ENCODE measurements around the gene RPTOR. TPM values are rescaled to one million over a fixed set of nuclear protein-coding genes. Genes with fewer than 3 reads are reported as not detected.

The RPTOR gene
- total RNA-seq, 1 experiment from 2014 or later = 25.1 TPM

DNA sequence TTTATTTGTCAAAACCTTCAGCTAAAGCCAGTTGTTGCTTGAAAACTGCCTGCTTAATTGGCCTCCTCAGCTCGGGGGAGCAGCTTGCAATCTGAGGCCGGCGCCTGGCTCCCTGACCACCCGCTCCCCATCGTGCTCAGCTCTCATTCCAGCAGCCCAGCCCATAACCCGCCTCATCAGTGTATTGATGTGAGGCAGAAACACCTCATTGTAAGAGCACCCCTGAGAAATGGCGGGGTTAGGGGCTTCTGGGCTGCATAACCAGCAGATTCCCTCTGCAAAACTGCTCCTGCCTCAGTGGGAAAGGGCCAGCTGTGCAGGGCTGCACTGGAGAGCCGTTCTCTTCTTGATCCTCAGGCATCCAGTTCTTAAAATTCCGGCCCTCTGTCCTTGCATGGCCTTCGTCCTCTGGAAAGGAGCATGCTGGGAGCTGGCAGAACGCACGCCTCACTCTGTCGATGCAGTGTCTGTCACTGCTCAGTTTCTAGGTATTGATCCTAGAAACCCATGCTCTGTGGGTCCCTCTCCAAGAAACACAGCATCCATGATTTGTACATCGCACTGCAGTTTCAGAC lies 333.2 kb downstream of the RPTOR start:
- H3K9me3 ChIP-seq (ENCODE audit: control insufficient read depth, low read depth, low read length) = no peaks in the 10 kb centered on the region
- H4K91ac ChIP-seq (ENCODE audit: insufficient read length, low read depth, low read length) = no peak overlapping the region
- no peaks in the 10 kb centered on the region for H3K79me2 ChIP-seq (ENCODE audit: insufficient read depth, low read length)
- DNase-seq = no peak
- peak overlapping the region; percentile 2 for H3K18ac ChIP-seq (ENCODE audit: insufficient read length, low read depth, low read length)
- H3K4me1 ChIP-seq (ENCODE audit: insufficient read depth, low read length) = peaks cover 6% of the 10 kb centered on the region; the same call in 1 of the 2 replicates
- no CpG with 5 or more reads among the region's 14 CpGs for WGBS (ENCODE audit: extremely low coverage, insufficient read length, low lambda C conversion rate)
- Mint-ChIP-seq H3K27me3 (ENCODE audit: low read depth) (peaks cover 2% of the 10 kb centered on the region; the same call in 1 of the 2 replicates), H3K4me3 (no peak overlapping the region), H3K36me3 (ENCODE audit: insufficient read depth in 1 of 3, low read depth in 3 of 3) (peaks cover 14 to 37% (median 36%) of the 10 kb centered on the region in 3 experiments; a peak in 6 of 7 replicates), H3K9me3 (peaks cover 0 to 2% of the 10 kb centered on the region in 2 experiments; a peak in 2 of 5 replicates), H3K4me1 (peaks cover 40 to 55% of the 10 kb centered on the region in 2 experiments), H3K27ac (peak overlapping the region in 2 of 3 experiments; percentile 67 to 91; a peak in 3 of 7 replicates)
- no peak overlapping the region for H3K9ac ChIP-seq (ENCODE audit: extremely low read depth, insufficient read length, low read length)
- no peak overlapping the region for H3K4me2 ChIP-seq (ENCODE audit: insufficient read depth, insufficient read length, low read length)
- no peak overlapping the region for H2BK15ac ChIP-seq (ENCODE audit: low read depth, low read length)
- no peak overlapping the region for H2BK20ac ChIP-seq (ENCODE audit: low read depth, low read length, poor library complexity, severe bottlenecking)
- no peak overlapping the region for H3T11ph ChIP-seq (ENCODE audit: low read length)
- H3K27ac ChIP-seq (ENCODE audit: insufficient read length, low read depth, low read length) = no peak overlapping the region
- H2BK5ac ChIP-seq (ENCODE audit: insufficient read length, low read length) = no peak overlapping the region
- H2AFZ ChIP-seq (ENCODE audit: low read length) = no peak overlapping the region
- H4K8ac ChIP-seq (replicated peaks; ENCODE audit: insufficient read length, low read depth, low read length) = no peak overlapping the region
- no peaks in the 10 kb centered on the region for H3K23me2 ChIP-seq (ENCODE audit: insufficient read length, low read depth, low read length, poor library complexity, severe bottlenecking)
- H2BK12ac ChIP-seq (ENCODE audit: insufficient read length, low read depth, low read length) = no peak overlapping the region
- H3K4ac ChIP-seq (ENCODE audit: low read depth, low read length) = no peak overlapping the region
- no peaks in the 10 kb centered on the region for H3K79me1 ChIP-seq (ENCODE audit: insufficient read depth, low read depth, low read length, poor library complexity, severe bottlenecking)
- TF ChIP-seq CTCF (conservative IDR thresholded peaks at IDR 0.05) = no peak
- H3K27me3 ChIP-seq (ENCODE audit: insufficient read depth, low read length) = no peaks in the 10 kb centered on the region
- H3K56ac ChIP-seq (ENCODE audit: insufficient read length, low read depth, low read length) = no peak overlapping the region
- H3K23ac ChIP-seq (ENCODE audit: insufficient read length, low read depth, low read length) = no peak overlapping the region
- no peak overlapping the region for H4K5ac ChIP-seq (ENCODE audit: insufficient read length, low read depth, low read length)
- H3K14ac ChIP-seq (ENCODE audit: insufficient read depth, low read length) = no peak overlapping the region
- H2BK120ac ChIP-seq (ENCODE audit: low read depth, low read length, poor library complexity, severe bottlenecking) = no peak overlapping the region
- no peaks in the 10 kb centered on the region for H4K20me1 ChIP-seq (ENCODE audit: control insufficient read depth, insufficient read depth, insufficient read length)
- H2AK5ac ChIP-seq (ENCODE audit: insufficient read length, low read length) = no peak overlapping the region

All from H9 (cell line).